ENCODE data around the gene LRRIQ1. TPM values are rescaled to one million over a fixed set of nuclear protein-coding genes. Genes with fewer than 3 reads are reported as not detected.

LRRIQ1 gene
- total RNA-seq, 1 experiment from 2014 or later = 0.40 TPM

DNA sequence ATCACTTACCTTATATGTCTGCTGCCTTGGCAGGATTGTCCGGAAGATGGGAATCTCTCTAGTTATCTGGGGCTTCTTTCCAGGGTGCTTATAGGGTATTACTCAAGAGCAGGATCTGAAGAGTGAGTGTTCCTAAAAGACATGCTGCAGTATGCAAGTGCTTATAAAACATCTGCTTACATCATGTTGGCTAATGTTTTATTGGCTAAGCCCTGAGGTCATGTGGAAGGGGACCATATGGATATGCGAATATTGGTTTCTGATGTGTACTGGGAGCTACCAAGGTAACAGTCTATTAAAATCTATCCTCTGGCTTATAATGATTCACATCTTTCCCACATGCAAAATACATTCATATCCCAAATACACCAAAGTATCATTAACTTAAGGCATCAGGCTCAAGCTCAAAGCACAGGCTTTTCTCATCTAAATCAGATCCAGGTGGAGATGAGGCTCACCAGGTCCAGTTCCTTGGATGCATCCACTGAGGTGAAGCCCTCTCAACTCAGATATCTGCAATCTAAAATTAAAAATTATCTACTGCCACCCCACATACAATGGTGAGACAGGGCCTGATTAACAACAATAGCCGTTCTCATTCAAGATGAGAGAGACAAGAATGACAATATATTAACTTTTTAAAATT, 29.8 kb downstream of the LRRIQ1 start:
- no TSS peak for BruUV-seq (replicated peaks)
- intact Hi-C loops (cut with micrococcal nuclease) = no loop called here
- Histone ChIP-seq H3K27ac (ENCODE audit: low read length) (no peak overlapping the region), H3K27me3 (ENCODE audit: low read length) (0 out of 2 replicates have a peak, but pooled peaks cover 3% of the 10 kb centered on the region), H3K9ac (ENCODE audit: low read length) (no peak overlapping the region), H3K4me2 (ENCODE audit: low read length) (no peak overlapping the region), H3K79me2 (ENCODE audit: low read length) (no peaks in the 10 kb centered on the region), H3K4me1 (ENCODE audit: insufficient read depth, low read length) (no peaks in the 10 kb centered on the region), H3K36me3 (ENCODE audit: low read depth, low read length) (no peaks in the 10 kb centered on the region), H3K9me3 (ENCODE audit: low read length) (no peaks in the 10 kb centered on the region), H2AFZ (ENCODE audit: low read length) (no peak overlapping the region), H3K4me3 (ENCODE audit: low read length) (no peak overlapping the region), H4K20me1 (ENCODE audit: low read length) (no peaks in the 10 kb centered on the region), H3K9me2 (replicated peaks; ENCODE audit: low read length) (no peaks in the 10 kb centered on the region), H3F3A (ENCODE audit: low read length, unreplicated experiment) (no peaks in the 10 kb centered on the region)
- DNase-seq (no peak), ATAC-seq (no peak)
- TF ChIP-seq EZH2phosphoT487 (IDR thresholded peaks at IDR 0.05; ENCODE audit: borderline replicate concordance, low read length) (no peak), EZH2 (IDR thresholded peaks at IDR 0.05; ENCODE audit: low read length, unreplicated experiment) (no peak), CTCF (conservative IDR thresholded peaks at IDR 0.05; ENCODE audit: low read depth, low read length) (no peak)
- POLR2A ChIA-PET (ENCODE audit: unreplicated experiment) = no interaction called here
- CTCF ChIA-PET = no interaction called here

DNA sequence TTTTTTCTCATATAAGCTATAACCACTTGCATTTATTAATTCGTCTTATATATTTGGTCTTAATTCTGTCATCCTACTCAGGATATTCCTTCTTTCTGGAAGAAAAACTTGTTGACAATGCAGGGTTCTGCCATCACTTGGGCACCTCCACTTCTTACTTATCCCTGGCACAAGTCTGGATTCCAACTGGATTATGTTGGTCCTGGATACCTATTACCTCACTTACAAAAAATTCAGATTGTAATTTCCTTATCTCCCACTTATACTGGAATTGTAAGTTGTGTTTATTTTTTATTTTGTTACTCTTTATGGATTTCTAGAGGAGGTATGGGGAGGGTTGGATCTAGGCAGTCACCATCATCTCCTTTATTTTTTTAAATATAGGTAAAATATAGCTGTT, 36.7 kb downstream of the LRRIQ1 start:
- no peaks in the 10 kb centered on the region for H3F3A ChIP-seq (ENCODE audit: low read length, unreplicated experiment)
- intact Hi-C loops (cut with micrococcal nuclease) = no loop called here
- no peak overlapping the region for H3K4me2 ChIP-seq (ENCODE audit: low read length)
- DNase-seq (no peak), ATAC-seq (no peak)
- no TSS peak for BruUV-seq (replicated peaks)
- TF ChIP-seq EZH2phosphoT487 (IDR thresholded peaks at IDR 0.05; ENCODE audit: borderline replicate concordance, low read length) (no peak), EZH2 (IDR thresholded peaks at IDR 0.05; ENCODE audit: low read length, unreplicated experiment) (no peak), CTCF (conservative IDR thresholded peaks at IDR 0.05; ENCODE audit: low read depth, low read length) (no peak)
- no peak overlapping the region for H3K4me3 ChIP-seq (ENCODE audit: low read length)
- no peaks in the 10 kb centered on the region for H3K36me3 ChIP-seq (ENCODE audit: low read depth, low read length)
- H3K9me3 ChIP-seq (ENCODE audit: low read length) = no peaks in the 10 kb centered on the region
- H3K4me1 ChIP-seq (ENCODE audit: insufficient read depth, low read length) = peaks cover 9% of the 10 kb centered on the region
- ChIA-PET POLR2A (ENCODE audit: unreplicated experiment) (no interaction called here), CTCF (no interaction called here)
- H3K9ac ChIP-seq (ENCODE audit: low read length) = no peak overlapping the region
- H3K79me2 ChIP-seq (ENCODE audit: low read length) = no peaks in the 10 kb centered on the region
- no peaks in the 10 kb centered on the region for H3K9me2 ChIP-seq (replicated peaks; ENCODE audit: low read length)
- H3K27ac ChIP-seq (ENCODE audit: low read length) = no peak overlapping the region
- no peaks in the 10 kb centered on the region for H3K27me3 ChIP-seq (ENCODE audit: low read length)
- no peak overlapping the region for H2AFZ ChIP-seq (ENCODE audit: low read length)
- no peaks in the 10 kb centered on the region for H4K20me1 ChIP-seq (ENCODE audit: low read length)
